Right cardiac atrium (tissue), 5 donors: ENCODE data around the gene EVI5. TPM values are rescaled to one million over a fixed set of nuclear protein-coding genes. Genes with fewer than 3 reads are reported as not detected.
A peak's percentile ranks its signal among the peaks of the same experiment; 100 is the strongest.

Experiments used
- ATAC-seq, 2 donors: fragments of 200-7000 bp; cut with Tn5 transposase; one replicate each; pipeline versions ENCODE4 v1.8.0 to v1.9.1; 2020; ENCODE audit warnings: moderate library complexity in 2 of 2, mild to moderate bottlenecking in 1 of 2
- DNase-seq, 3 donors: peaks; one replicate each; pipeline ENCODE4 v3.0.0-alpha.2; 2020
- H3K27ac ChIP-seq: one replicate; pipeline ENCODE4 v1.5.1; 2013; ENCODE audit warnings: mild to moderate bottlenecking, low read length, control low read depth, moderate library complexity
- H3K27me3 ChIP-seq: one replicate; pipeline ENCODE4 v1.6.1; 2013; ENCODE audit not compliant: control insufficient read depth, insufficient read depth
- H3K4me1 ChIP-seq: one replicate; pipeline ENCODE4 v1.6.1; 2013; ENCODE audit warnings: low read length; ENCODE audit not compliant: control insufficient read depth, insufficient read depth
- H3K4me3 ChIP-seq: one replicate; pipeline ENCODE4 v1.5.1; 2013; ENCODE audit warnings: low read length, control low read depth
- H3K9me3 ChIP-seq: one replicate; pipeline ENCODE4 v1.6.1; 2013; ENCODE audit warnings: low read length; ENCODE audit not compliant: control insufficient read depth
- WGBS: extraction: QIAGEN DNeasy Blood & Tissue Kit; methylation state at CpG from one replicate; pipeline ENCODE4 v1.1.7; 2013; 5-methylcytosine and 5-hydroxymethylcytosine counted together
- intact Hi-C, 4 donors: fragments of 100-400 bp; cut with DNase I; formaldehyde crosslinking; loops; one replicate each; pipeline versions ENCODE4 v1.11.0 to v1.14.0; 2022 to 2023
- polyA plus RNA-seq: library from polyadenylated mRNA; stranded (reverse); fragments of 200-250 nt; gene quantifications from one replicate; pipeline ENCODE4 v1.2.3, GENCODE V29; 2013
- total RNA-seq, 4 donors: library from RNA; stranded (reverse); fragmentation: NEBNext Ultra II Directional; extraction: Animal tissue kit (Norgen Biotek cat#: 25700); gene quantifications; one replicate each; pipeline ENCODE4 v1.2.1, GENCODE V29; 2021
- donor health status: healthy with polysubstance abuse.
- donor health status: DM: no; HTN: yes; CAD: no.
- donor health status: DM: no; HTN: no; CAD: no.
- donor health status: DM: no; HTN: yes; CAD: no; lungs with severe emphysema.
- donor health status: DM: yes; HTN: yes; CAD: no.

EVI5 gene
- total and polyA plus RNA-seq, 5 donors = 5.9 to 58.1 (median 47.9) TPM

DNA sequence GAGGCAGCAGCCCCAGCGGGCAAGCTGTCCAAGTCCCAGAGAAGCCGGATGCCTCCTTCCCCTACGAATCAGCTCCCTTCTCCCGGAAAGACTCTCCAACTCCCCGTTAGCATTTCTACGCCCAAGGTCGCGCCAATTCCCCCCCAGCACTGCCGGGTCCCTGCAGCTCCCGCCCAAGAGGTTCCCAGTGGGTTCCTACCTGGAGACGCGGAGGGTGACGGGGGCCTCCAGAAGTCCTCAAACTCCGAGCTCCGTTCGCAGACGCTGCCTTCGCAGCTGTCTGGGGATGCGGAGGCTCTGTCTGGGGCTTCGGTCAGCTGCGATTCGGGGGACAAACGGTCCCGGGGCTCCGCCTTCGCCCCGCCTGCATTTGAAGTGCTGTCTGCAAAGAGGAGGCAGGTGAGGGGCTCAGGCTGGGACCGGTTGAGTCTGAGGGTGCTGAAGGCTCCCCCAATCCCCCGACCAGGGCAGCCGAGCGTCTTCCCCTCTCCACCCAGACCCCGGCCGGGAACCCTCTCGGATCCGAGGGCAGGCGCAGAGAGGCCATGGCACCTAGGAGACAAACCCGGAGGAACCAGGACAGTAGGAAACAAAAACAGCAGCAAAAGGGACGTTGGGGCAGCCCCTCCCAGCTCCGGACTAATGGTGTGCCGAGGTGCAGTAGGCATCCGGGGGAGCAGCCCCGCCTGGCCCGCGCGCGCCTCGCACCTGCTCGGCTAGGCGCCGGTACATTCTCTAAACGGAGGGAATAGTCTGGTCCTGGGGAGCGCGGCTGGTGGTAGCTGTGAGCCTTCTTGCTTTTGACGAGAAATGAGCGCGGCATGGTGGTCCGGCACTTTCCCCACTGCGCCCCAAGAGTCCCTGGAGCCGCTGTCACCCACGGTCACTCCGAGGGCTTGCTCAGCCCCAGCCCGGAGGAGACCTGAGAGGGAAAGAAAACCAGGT lies 302.0 kb downstream of the EVI5 start:
- DNase-seq (peak in 2 of 3 donors; percentile 49 to 54), ATAC-seq (no peak)
- Histone ChIP-seq H3K27ac (no peak overlapping the region), H3K4me1 (peaks cover 10% of the 10 kb centered on the region), H3K4me3 (peak overlapping the region; percentile 64), H3K27me3 (no peaks in the 10 kb centered on the region), H3K9me3 (no peaks in the 10 kb centered on the region)
- 3% methylated on average over 62 of the region's 62 CpGs for WGBS
- intact Hi-C loops = no loop called here

DNA sequence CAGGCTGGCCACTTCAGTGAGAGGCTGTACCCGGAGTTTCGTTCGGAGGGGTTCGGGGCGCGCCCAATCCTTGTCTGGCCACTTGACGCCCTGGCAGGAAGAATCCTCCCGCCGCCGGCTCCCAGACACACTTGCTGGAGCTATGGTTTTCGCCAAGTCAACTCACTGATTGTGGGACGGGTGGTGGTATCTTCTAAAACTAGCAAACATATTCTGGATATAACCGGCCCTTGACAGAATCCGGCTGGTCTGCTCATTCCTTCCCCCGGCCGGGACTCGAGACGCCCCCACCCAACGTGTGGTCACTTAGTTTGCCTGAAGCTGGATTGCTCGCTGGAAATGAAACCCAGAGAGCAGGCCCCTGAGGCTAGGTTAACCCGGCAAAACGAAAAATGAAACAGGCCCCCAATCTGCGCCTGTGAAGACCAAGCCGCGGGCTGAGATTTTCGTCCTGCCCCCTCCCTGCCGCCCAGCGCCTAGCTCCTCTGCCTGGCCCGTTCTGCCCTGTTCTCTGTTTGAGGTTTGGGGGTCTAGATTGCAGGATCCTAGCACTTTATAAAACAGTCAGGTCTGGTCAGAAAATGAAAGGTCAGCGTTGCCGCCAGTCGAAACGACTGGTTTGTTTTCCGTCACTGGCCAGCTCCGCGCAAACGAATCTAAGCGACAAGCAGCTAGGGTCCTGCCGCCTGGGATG lies 302.8 kb downstream of the EVI5 start:
- WGBS = 6% methylated on average over 39 of the region's 39 CpGs
- Histone ChIP-seq H3K4me1 (peaks cover 10% of the 10 kb centered on the region), H3K27me3 (no peaks in the 10 kb centered on the region), H3K27ac (no peak overlapping the region), H3K9me3 (no peaks in the 10 kb centered on the region), H3K4me3 (peak overlapping the region; percentile 64)
- ATAC-seq (peak in 1 of 2 donors; percentile 13), DNase-seq (no peak)
- intact Hi-C loops = no loop called here

DNA sequence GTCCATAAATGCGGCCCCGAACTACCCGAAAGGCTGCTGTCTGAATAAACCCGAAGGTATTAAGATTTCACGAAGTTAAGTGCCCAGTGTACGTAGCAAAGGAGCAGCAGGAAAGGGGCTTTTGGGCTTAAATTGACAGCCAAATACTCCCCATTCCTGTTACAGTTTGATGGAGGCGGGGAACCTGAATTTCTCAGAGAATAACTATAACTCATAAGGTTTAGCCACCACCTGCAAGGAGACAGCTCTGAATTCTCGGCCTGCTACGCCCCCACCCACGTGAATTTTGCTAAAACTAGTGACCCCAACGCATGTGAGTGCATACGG lies 303.3 kb downstream of the EVI5 start:
- H3K27me3 ChIP-seq = no peaks in the 10 kb centered on the region
- 19% methylated on average over 12 of the region's 12 CpGs for WGBS
- H3K4me3 ChIP-seq = peak overlapping the region; percentile 64
- intact Hi-C loops = no loop called here
- H3K27ac ChIP-seq = no peak overlapping the region
- peaks cover 10% of the 10 kb centered on the region for H3K4me1 ChIP-seq
- H3K9me3 ChIP-seq = no peaks in the 10 kb centered on the region
- ATAC-seq = no peak
- DNase-seq = no peak

DNA sequence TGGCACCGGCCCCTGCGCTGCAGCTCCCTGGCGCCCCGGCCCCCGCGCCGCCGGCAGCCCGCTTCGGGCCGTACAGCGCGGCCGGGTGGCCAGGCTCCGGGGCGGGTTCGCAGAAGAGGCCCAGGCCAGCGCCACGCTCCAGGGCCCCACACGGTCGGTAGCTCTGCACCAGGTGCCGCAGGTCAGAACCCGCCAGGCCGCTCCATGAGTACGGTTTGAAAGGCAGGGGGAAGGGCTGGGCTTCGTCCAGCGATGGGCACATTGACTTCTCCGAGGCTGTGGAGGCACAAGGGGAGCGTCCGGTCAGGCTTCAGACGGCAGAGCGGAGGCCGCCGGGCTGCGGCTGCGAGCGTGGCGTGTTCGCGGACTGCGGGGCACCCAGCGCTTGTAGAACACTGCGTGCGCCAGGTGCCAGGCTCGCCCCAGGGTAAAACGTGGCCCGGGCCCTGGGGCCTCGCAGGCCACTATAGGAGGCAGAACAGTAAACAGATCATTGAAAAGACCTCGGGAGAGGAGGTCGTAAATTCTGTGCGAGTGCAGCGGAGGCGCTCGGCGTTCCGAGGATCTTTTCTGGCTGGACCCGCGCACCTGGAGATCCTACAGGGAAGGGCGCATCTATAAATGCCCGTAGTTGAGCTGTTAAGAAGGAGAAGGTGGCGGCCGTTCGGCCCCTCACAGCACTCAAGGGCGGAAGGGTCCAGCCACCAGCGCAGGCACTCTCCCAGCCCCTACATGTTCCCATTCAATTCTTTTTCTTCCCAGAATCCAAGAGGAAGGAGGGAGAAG lies 303.9 kb downstream of the EVI5 start:
- Histone ChIP-seq H3K9me3 (no peaks in the 10 kb centered on the region), H3K27me3 (no peaks in the 10 kb centered on the region), H3K4me3 (peak overlapping the region; percentile 64), H3K27ac (no peak overlapping the region), H3K4me1 (peaks cover 10% of the 10 kb centered on the region)
- peak in 2 of 3 donors; percentile 34 to 42 for DNase-seq
- no peak for ATAC-seq
- WGBS = 18% methylated on average over 65 of the region's 65 CpGs
- intact Hi-C loops = no loop called here

DNA sequence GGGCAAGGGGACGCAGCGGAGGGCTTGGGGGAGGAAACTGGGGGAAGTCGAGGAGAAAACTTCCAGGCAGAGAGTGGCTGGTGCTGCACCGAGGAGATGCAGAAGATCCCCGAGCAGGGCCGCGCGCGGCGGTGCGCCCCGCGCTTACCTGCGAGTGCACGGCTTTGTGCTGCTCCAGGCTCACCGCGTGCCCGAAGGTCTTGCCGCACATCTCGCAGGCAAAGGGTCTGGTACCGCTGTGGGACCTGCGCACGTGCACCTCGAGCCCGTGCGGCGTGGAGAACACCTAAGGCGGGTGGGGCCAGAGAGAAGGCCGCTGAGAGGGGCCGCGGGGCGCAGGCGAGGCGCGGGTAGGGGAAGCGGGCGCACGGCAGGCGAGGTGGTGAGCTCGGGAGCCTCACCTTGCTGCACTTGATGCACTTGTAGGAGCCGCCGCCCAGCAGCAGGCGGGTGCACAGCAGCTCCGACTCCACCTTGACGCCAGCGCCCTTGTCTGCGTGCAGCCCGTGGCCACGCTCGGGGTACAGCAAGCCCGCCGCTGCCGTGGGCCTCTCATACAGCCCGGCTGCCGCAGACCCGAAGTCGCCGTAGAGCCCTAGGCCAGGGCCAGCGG lies 304.6 kb downstream of the EVI5 start:
- H3K27me3 ChIP-seq = no peaks in the 10 kb centered on the region
- H3K4me3 ChIP-seq = peak overlapping the region; percentile 64
- intact Hi-C loops = no loop called here
- 36% methylated on average over 59 of the region's 59 CpGs for WGBS
- no peak for ATAC-seq
- no peaks in the 10 kb centered on the region for H3K9me3 ChIP-seq
- H3K27ac ChIP-seq = no peak overlapping the region
- H3K4me1 ChIP-seq = peaks cover 10% of the 10 kb centered on the region
- peak in 1 of 3 donors; percentile 37 for DNase-seq

DNA sequence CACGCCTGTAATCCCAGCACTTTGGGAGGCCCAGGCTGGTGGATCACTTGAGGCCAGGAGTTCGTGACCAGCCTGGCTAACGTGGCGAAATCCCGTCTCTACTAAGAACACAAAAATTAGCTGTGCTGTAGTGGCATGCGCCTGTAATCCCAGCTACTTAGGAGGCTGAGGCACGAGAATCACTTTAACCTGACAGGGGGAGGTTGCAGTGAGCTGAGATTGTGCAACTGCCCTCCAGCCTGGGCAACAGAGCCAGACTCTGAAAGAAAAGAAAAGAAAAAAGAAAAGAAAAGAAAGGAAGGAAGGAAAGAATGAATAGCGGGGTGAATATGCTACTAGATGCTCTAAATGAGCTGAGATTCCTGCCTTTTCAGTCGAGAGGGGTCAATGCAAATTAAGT lies 305.3 kb downstream of the EVI5 start:
- H3K27ac ChIP-seq = no peak overlapping the region
- H3K4me1 ChIP-seq = peaks cover 9% of the 10 kb centered on the region
- H3K27me3 ChIP-seq = no peaks in the 10 kb centered on the region
- H3K9me3 ChIP-seq = no peaks in the 10 kb centered on the region
- 92% methylated on average over 9 of the region's 9 CpGs for WGBS
- no peak overlapping the region for H3K4me3 ChIP-seq
- DNase-seq = no peak
- intact Hi-C loops = no loop called here
- no peak for ATAC-seq

DNA sequence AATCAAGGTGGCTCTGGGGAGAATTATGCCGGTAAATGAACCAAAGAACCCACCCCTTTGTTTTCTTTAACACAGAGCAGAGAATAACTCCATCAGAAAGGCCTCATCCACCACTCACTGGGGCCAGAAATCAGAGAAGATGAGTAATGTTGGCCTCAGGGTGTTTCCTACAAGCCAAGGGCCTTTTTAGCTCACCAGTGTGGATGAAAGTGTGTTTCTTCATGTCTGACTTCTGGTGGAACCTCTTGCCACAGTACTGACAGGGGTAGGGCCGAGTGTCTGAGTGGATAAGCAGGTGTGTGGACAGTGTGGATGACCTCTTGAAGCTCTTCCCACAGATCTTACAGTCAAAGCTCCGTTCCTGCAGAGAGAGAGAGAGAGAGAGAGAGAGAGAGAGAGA lies 306.5 kb downstream of the EVI5 start:
- intact Hi-C loops = no loop called here
- no peak for ATAC-seq
- WGBS = 82% methylated on average over 3 of the region's 3 CpGs
- Histone ChIP-seq H3K4me3 (no peak overlapping the region), H3K27me3 (no peaks in the 10 kb centered on the region), H3K4me1 (peaks cover 4% of the 10 kb centered on the region), H3K9me3 (no peaks in the 10 kb centered on the region), H3K27ac (no peak overlapping the region)
- DNase-seq = no peak

DNA sequence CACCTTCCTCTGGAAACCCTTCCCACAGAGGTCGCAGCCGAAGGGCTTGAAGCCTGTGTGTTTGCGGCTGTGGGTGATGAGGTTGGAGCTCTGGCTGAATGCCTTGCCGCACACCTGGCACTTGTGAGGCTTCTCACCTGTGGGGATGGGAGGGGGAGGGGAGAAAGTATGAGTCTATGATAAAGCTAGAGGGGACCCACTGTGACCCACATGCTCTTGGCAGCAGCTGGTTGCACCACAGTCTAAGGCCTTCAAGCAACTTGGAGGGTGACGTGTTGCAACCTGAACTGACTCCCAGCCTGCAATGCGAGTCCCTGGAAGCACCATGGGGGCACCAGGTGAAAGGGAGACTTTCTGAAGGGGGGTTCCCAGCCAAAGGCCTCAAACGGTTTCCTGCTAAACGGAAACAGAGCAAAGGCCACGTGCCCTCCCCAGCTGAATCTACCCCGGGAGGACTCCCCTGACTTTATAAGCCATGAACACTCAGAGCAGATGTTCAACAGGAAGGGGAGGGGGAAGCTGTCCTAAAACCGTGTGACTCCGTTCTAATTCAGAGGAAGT lies 308.8 kb downstream of the EVI5 start:
- H3K4me3 ChIP-seq = no peak overlapping the region

DNA sequence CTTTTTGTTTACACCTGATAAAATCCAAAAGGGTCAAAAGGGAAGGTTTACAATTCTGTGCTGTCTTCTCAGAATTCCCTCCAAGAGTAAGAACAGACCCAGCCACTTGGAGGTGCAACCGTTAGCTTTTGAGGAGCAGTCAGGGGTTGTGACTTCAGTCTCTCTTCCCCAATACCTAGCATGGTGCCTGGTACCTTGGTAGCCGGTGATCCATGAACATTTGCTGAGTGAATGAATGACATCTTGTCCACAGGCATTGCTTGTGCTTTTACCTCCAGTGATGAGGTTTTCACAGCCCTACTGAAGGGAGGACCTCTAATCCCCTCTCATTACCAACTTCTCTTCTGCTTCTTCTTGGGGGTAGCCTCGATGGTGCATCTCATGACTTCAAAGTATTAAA lies 309.9 kb downstream of the EVI5 start:
- WGBS = 84% methylated on average over 3 of the region's 3 CpGs
- no peak for DNase-seq
- H3K4me1 ChIP-seq = no peaks in the 10 kb centered on the region
- no peak overlapping the region for H3K27ac ChIP-seq
- no peaks in the 10 kb centered on the region for H3K27me3 ChIP-seq
- ATAC-seq = no peak
- H3K4me3 ChIP-seq = no peak overlapping the region
- no peaks in the 10 kb centered on the region for H3K9me3 ChIP-seq
- intact Hi-C loops = no loop called here

More for the DNA sequence above, 308.8 kb downstream of the EVI5 start:
- no peak overlapping the region for H3K27ac ChIP-seq
- 49% methylated on average over 12 of the region's 12 CpGs for WGBS
- H3K4me1 ChIP-seq = no peaks in the 10 kb centered on the region
- H3K9me3 ChIP-seq = no peaks in the 10 kb centered on the region
- DNase-seq (no peak), ATAC-seq (no peak)
- intact Hi-C loops = no loop called here
- no peaks in the 10 kb centered on the region for H3K27me3 ChIP-seq

DNA sequence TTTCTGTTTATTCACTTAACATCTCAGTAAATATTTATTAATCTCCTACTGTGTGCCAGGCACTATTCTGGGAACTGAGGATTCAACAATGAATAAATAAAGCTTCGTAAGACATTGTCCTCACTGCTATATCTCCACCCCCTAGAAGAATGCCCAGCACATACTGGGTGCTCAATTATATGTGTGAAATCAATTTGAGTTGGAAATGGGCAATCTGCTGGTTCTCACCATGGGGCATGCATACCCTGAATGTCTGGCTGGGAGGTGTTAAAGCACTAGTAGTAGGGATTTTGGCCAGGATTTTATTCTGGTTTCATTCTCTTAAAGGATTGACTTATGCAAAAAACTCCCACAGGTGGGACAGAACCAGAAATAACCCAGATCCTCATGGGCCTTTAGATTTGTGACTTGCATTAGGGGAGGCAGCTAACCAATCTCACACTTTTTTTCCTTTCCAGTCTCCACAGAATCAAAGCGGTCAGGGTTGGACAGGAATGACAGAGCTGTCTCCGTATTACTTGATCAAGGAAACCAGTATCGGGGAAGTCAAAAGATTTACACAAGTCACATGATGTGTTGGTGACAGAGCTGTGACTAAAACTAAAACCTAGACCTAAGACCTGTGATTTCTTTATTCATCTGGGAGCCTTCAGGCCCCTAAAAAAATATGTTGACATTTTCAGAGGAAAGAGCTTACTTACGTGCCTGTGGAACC lies 311.0 kb downstream of the EVI5 start:
- intact Hi-C loops = no loop called here
- Histone ChIP-seq H3K4me1 (no peaks in the 10 kb centered on the region), H3K4me3 (no peak overlapping the region), H3K27me3 (no peaks in the 10 kb centered on the region), H3K27ac (no peak overlapping the region), H3K9me3 (no peaks in the 10 kb centered on the region)
- DNase-seq (no peak), ATAC-seq (no peak)
- 84% methylated on average over 5 of the region's 5 CpGs for WGBS
